ENCODE results near the gene CABYR. TPM values are rescaled to one million over a fixed set of nuclear protein-coding genes. Genes with fewer than 3 reads are reported as not detected.

Gene CABYR
- total and polyA plus RNA-seq, 2 donors (not counting 1 experiment from before 2014, with no cell fraction given): 1.7 to 4.4 TPM

- Histone ChIP-seq H3K4me3 (ENCODE audit: control extremely low read depth in 1 of 5, extremely low read depth in 1 of 5, insufficient read depth in 1 of 5, low read depth in 2 of 5, low read length in 4 of 5) (no peak overlapping the region), H2AFZ (ENCODE audit: insufficient read depth, low read depth, low read length, poor library complexity, severe bottlenecking) (no peak overlapping the region), H3K27me3 (replicated peaks in 1 of 4; ENCODE audit: control extremely low read depth in 1 of 4, control insufficient read depth in 3 of 4, insufficient read depth in 4 of 4, low read length in 3 of 4) (no peaks in the 10 kb centered on the region), H3K9ac (ENCODE audit: low read length) (no peak overlapping the region), H3K36me3 (replicated peaks in 1 of 2; ENCODE audit: control extremely low read depth in 1 of 2, control insufficient read depth in 1 of 2, extremely low read depth in 1 of 2, insufficient read depth in 2 of 2, low read length in 1 of 2) (peaks cover 2 to 24% of the 10 kb centered on the region in 2 experiments), H3K27ac (ENCODE audit: low read length in 2 of 2) (no peak overlapping the region), H3K79me2 (ENCODE audit: control insufficient read depth, insufficient read depth, low read length) (peaks cover 1% of the 10 kb centered on the region), H4K20me1 (ENCODE audit: control insufficient read depth, insufficient read depth, low read length, poor library complexity, severe bottlenecking) (no peaks in the 10 kb centered on the region), H3K9me3 (ENCODE audit: control extremely low read depth in 1 of 3, control insufficient read depth in 2 of 3, insufficient read depth in 1 of 3, low read length in 2 of 3) (peaks cover 0 to 4% (median 0%) of the 10 kb centered on the region in 3 donors), H3K4me2 (replicated peaks; ENCODE audit: low read depth, low read length, poor library complexity, severe bottlenecking) (no peak overlapping the region), H3K4me1 (ENCODE audit: control insufficient read depth in 2 of 2, insufficient read depth in 2 of 2, low read length in 2 of 2) (peaks cover 11 to 13% of the 10 kb centered on the region in 2 donors)
- no peaks in the 10 kb centered on the region for H3K27me3 Mint-ChIP-seq
- intact Hi-C loops (cut with micrococcal nuclease): no loop called here
- no peaks in the 10 kb centered on the region for H3K9me3 Mint-ChIP-seq (ENCODE audit: insufficient read depth)
- no peak for DNase-seq
- H3K4me3 Mint-ChIP-seq: no peak overlapping the region
- CTCF ChIA-PET: no interaction called here
- POLR2A ChIA-PET: interaction anchor here (0.6 to 0.7 kb wide), 2 partner anchors 29 to 62 kb away, joined by 4 to 7 read pairs; no protein-coding TSS in a partner anchor
- H3K27ac Mint-ChIP-seq: no peak overlapping the region
- 100% methylated on average over 1 of the region's 4 CpGs for WGBS (ENCODE audit: insufficient coverage)
- H3K4me1 Mint-ChIP-seq: peaks cover 18% of the 10 kb centered on the region
- no peak for TF ChIP-seq EZH2 (IDR thresholded peaks at IDR 0.05; ENCODE audit: borderline replicate concordance, insufficient read depth, low read depth, low read length, poor library complexity, severe bottlenecking)
- TF ChIP-seq CTCF (IDR thresholded peaks at IDR 0.05): no peak
- no peak for ATAC-seq (ENCODE audit: low read depth)
These were observed 49.1 kb upstream of the CABYR start for GRCh38 chr18:24089515-24090337.

GRCh38 chr18:24090876-24091275, 48.0 kb upstream of the CABYR start:
- Mint-ChIP-seq H3K4me1 (peaks cover 24% of the 10 kb centered on the region), H3K27ac (no peak overlapping the region)
- intact Hi-C loops (cut with micrococcal nuclease): no loop called here

More at GRCh38 chr18:24090876-24091275, 48.0 kb upstream of the CABYR start:
- H4K20me1 ChIP-seq (ENCODE audit: control insufficient read depth, insufficient read depth, low read length, poor library complexity, severe bottlenecking): no peaks in the 10 kb centered on the region
- no peaks in the 10 kb centered on the region for H3K27me3 Mint-ChIP-seq
- no peak for ATAC-seq (ENCODE audit: low read depth)
- ChIA-PET CTCF (interaction anchor here (0.7 kb wide), 1 partner anchor 465 kb away, joined by 4 read pairs; no protein-coding TSS in a partner anchor), POLR2A (no interaction called here)
- H3K9ac ChIP-seq (ENCODE audit: low read length): no peak overlapping the region
- no peak overlapping the region for H3K27ac ChIP-seq (ENCODE audit: low read length in 2 of 2)
- no peaks in the 10 kb centered on the region for H3K9me3 Mint-ChIP-seq (ENCODE audit: insufficient read depth)
- H2AFZ ChIP-seq (ENCODE audit: insufficient read depth, low read depth, low read length, poor library complexity, severe bottlenecking): no peak overlapping the region
- 95% methylated on average over 13 of the region's 13 CpGs for WGBS (ENCODE audit: insufficient coverage)
- no peak for DNase-seq
- H3K4me3 ChIP-seq (ENCODE audit: control extremely low read depth in 1 of 5, extremely low read depth in 1 of 5, insufficient read depth in 1 of 5, low read depth in 2 of 5, low read length in 4 of 5): no peak overlapping the region
- H3K27me3 ChIP-seq (replicated peaks in 1 of 4; ENCODE audit: control extremely low read depth in 1 of 4, control insufficient read depth in 3 of 4, insufficient read depth in 4 of 4, low read length in 3 of 4): no peaks in the 10 kb centered on the region
- peaks cover 0 to 4% (median 0%) of the 10 kb centered on the region in 3 donors for H3K9me3 ChIP-seq (ENCODE audit: control extremely low read depth in 1 of 3, control insufficient read depth in 2 of 3, insufficient read depth in 1 of 3, low read length in 2 of 3)
- peaks cover 9% of the 10 kb centered on the region for H3K79me2 ChIP-seq (ENCODE audit: control insufficient read depth, insufficient read depth, low read length)
- no peak overlapping the region for H3K4me3 Mint-ChIP-seq
- H3K4me1 ChIP-seq (ENCODE audit: control insufficient read depth in 2 of 2, insufficient read depth in 2 of 2, low read length in 2 of 2): peaks cover 16% of the 10 kb centered on the region in 2 donors
- H3K4me2 ChIP-seq (replicated peaks; ENCODE audit: low read depth, low read length, poor library complexity, severe bottlenecking): no peak overlapping the region
- no peak for TF ChIP-seq CTCF (IDR thresholded peaks at IDR 0.05)
- no peak for TF ChIP-seq EZH2 (IDR thresholded peaks at IDR 0.05; ENCODE audit: borderline replicate concordance, insufficient read depth, low read depth, low read length, poor library complexity, severe bottlenecking)
- H3K36me3 ChIP-seq (replicated peaks in 1 of 2; ENCODE audit: control extremely low read depth in 1 of 2, control insufficient read depth in 1 of 2, extremely low read depth in 1 of 2, insufficient read depth in 2 of 2, low read length in 1 of 2): peaks cover 2 to 27% of the 10 kb centered on the region in 2 experiments
